Measurements from ENCODE around the gene PTAFR.
A peak's percentile ranks its signal among the peaks of the same experiment; 100 is the strongest.

Gene PTAFR

GRCh38 chr1:28118640-28119307, 57.7 kb downstream of the PTAFR start:
- no peak for DNase-seq (ENCODE audit: low read depth)

- peak; percentile 17 for DNase-seq (ENCODE audit: low read depth)
Observed at GRCh38 chr1:28115267-28115666, 61.2 kb downstream of the PTAFR start.

- no peak for DNase-seq (ENCODE audit: low read depth)
Observed at GRCh38 chr1:28114844-28115243, 61.6 kb downstream of the PTAFR start.

- no peak for DNase-seq (ENCODE audit: low read depth)
Observed at GRCh38 chr1:28113242-28113572, 63.3 kb downstream of the PTAFR start.

GRCh38 chr1:28112388-28113241, 63.9 kb downstream of the PTAFR start:
- DNase-seq (ENCODE audit: low read depth) = no peak

GRCh38 chr1:28111157-28111556, 65.3 kb downstream of the PTAFR start:
- DNase-seq (ENCODE audit: low read depth) = no peak

- no peak for DNase-seq (ENCODE audit: low read depth)
Observed at GRCh38 chr1:28110555-28110954, 65.9 kb downstream of the PTAFR start.

GRCh38 chr1:28109639-28110038, 66.9 kb downstream of the PTAFR start:
- no peak for DNase-seq (ENCODE audit: low read depth)

- no peak for DNase-seq (ENCODE audit: low read depth)
Observed at GRCh38 chr1:28108001-28108400, 68.5 kb downstream of the PTAFR start.

- no peak for DNase-seq (ENCODE audit: low read depth)
Observed at GRCh38 chr1:28104866-28105467, 71.5 kb downstream of the PTAFR start.

- DNase-seq (ENCODE audit: low read depth) = no peak
Observed at GRCh38 chr1:28102189-28102588, 74.3 kb downstream of the PTAFR start.

GRCh38 chr1:28099050-28099769, 77.3 kb downstream of the PTAFR start:
- DNase-seq (ENCODE audit: low read depth) = no peak
